Measurements from ENCODE around the gene MAP2K2. TPM values are rescaled to one million over a fixed set of nuclear protein-coding genes. Genes with fewer than 3 reads are reported as not detected.

MAP2K2 gene
- polyA plus RNA-seq, 2 donors, result 120 to 127 TPM

GRCh38 chr19:4042731-4043082 is 81.2 kb downstream of the MAP2K2 start:
- H3K9me3 ChIP-seq (ENCODE audit: control insufficient read depth in 2 of 2, insufficient read depth in 1 of 2, low read depth in 1 of 2, low read length in 1 of 2), result no peaks in the 10 kb centered on the region
- H3K4me1 ChIP-seq (ENCODE audit: control insufficient read depth in 2 of 2, insufficient read depth in 2 of 2, low read length in 1 of 2), result peaks cover 5 to 11% of the 10 kb centered on the region in 2 donors
- no peak overlapping the region for H3K4me3 ChIP-seq (ENCODE audit: low read depth in 1 of 2, low read length in 2 of 2)
- peak overlapping the region; percentile 52 to 68 for H3K27ac ChIP-seq (ENCODE audit: low read depth in 2 of 2, low read length in 1 of 2)
- WGBS, 2 donors, result 48 to 55% methylated on average over 14 of the region's 14 CpGs
- H3K36me3 ChIP-seq (ENCODE audit: control insufficient read depth in 2 of 2, insufficient read depth in 2 of 2, low read length in 1 of 2), result peaks cover 3 to 15% of the 10 kb centered on the region in 2 donors
- H3K27me3 ChIP-seq (ENCODE audit: control insufficient read depth in 1 of 2, insufficient read depth in 2 of 2, low read length in 2 of 2), result no peaks in the 10 kb centered on the region

- Histone ChIP-seq H3K4me3 (ENCODE audit: low read depth in 1 of 2, low read length in 2 of 2) (no peak overlapping the region), H3K27me3 (ENCODE audit: control insufficient read depth in 1 of 2, insufficient read depth in 2 of 2, low read length in 2 of 2) (no peaks in the 10 kb centered on the region), H3K36me3 (ENCODE audit: control insufficient read depth in 2 of 2, insufficient read depth in 2 of 2, low read length in 1 of 2) (peaks cover 3 to 20% of the 10 kb centered on the region in 2 donors), H3K9me3 (ENCODE audit: control insufficient read depth in 2 of 2, insufficient read depth in 1 of 2, low read depth in 1 of 2, low read length in 1 of 2) (no peaks in the 10 kb centered on the region), H3K4me1 (ENCODE audit: control insufficient read depth in 2 of 2, insufficient read depth in 2 of 2, low read length in 1 of 2) (peaks cover 5 to 11% of the 10 kb centered on the region in 2 donors), H3K27ac (ENCODE audit: low read depth in 2 of 2, low read length in 1 of 2) (peak overlapping the region; percentile 52 to 68)
- WGBS, 2 donors, result 84 to 85% methylated on average over 14 of the region's 14 CpGs
Measured at GRCh38 chr19:4042064-4042730, 81.7 kb downstream of the MAP2K2 start.

Other genes starting within 250 kb of the MAP2K2 start
- gene ATCAY, start 243.4 kb downstream of the MAP2K2 start, polyA plus RNA-seq, result not detected
- under 1 TPM; 0.20 to 0.31 TPM for gene NMRK2, start 191.1 kb downstream of the MAP2K2 start, polyA plus RNA-seq
- 10 to 100 TPM; 35.3 to 42.4 TPM for gene DAPK3, start 153.0 kb downstream of the MAP2K2 start, polyA plus RNA-seq
- gene EEF2, start 138.7 kb downstream of the MAP2K2 start, polyA plus RNA-seq, result 100 to 1,000 TPM; 494 to 820 TPM
- gene PIAS4, start 116.4 kb downstream of the MAP2K2 start, polyA plus RNA-seq, result 10 to 100 TPM in 1 of 2 donors, 1 to 10 TPM in 1; 9.6 to 10.9 TPM
- 10 to 100 TPM; 22.4 to 29.7 TPM for gene ZBTB7A, start 57.2 kb downstream of the MAP2K2 start, polyA plus RNA-seq
- gene CREB3L3, start 29.5 kb upstream of the MAP2K2 start, polyA plus RNA-seq, result not detected
- gene SIRT6, start 58.4 kb upstream of the MAP2K2 start, polyA plus RNA-seq, result 10 to 100 TPM; 16.9 to 22.0 TPM
- gene ANKRD24, start 58.6 kb upstream of the MAP2K2 start, polyA plus RNA-seq, result under 1 TPM; 0.21 to 0.59 TPM
- under 1 TPM; 0.53 to 0.92 TPM for gene EBI3, start 105.4 kb upstream of the MAP2K2 start, polyA plus RNA-seq
- gene YJU2, start 123.0 kb upstream of the MAP2K2 start, polyA plus RNA-seq, result 10 to 100 TPM; 25.9 to 27.7 TPM
- gene SHD, start 155.1 kb upstream of the MAP2K2 start, polyA plus RNA-seq, result under 1 TPM in 1 of 2 donors, not detected in 1; 0.04 TPM
- gene TMIGD2, start 178.3 kb upstream of the MAP2K2 start, polyA plus RNA-seq, result under 1 TPM; 0.31 to 0.47 TPM
- gene FSD1, start 180.5 kb upstream of the MAP2K2 start, polyA plus RNA-seq, result 1 to 10 TPM in 1 of 2 donors, under 1 TPM in 1; 0.19 to 1.2 TPM
- gene STAP2, start 214.7 kb upstream of the MAP2K2 start, polyA plus RNA-seq, result 100 to 1,000 TPM in 1 of 2 donors, 10 to 100 TPM in 1; 99.2 to 126 TPM
- 10 to 100 TPM; 13.5 to 15.5 TPM for gene MPND, start 219.4 kb upstream of the MAP2K2 start, polyA plus RNA-seq

All from esophagus (tissue), 2 donors.